ENCODE measurements around the gene BCAT1. TPM values are rescaled to one million over a fixed set of nuclear protein-coding genes. Genes with fewer than 3 reads are reported as not detected.

BCAT1 gene
- total RNA-seq, 1 donor from 2014 or later: 98.7 TPM

GRCh38 chr12:24772813-24773212, 176.1 kb downstream of the BCAT1 start:
- no peak for DNase-seq (ENCODE audit: low read depth)

- DNase-seq (ENCODE audit: low read depth): no peak
Measured at GRCh38 chr12:24770821-24771220, 178.1 kb downstream of the BCAT1 start.

- DNase-seq (ENCODE audit: low read depth): no peak
Measured at GRCh38 chr12:24770334-24770733, 178.6 kb downstream of the BCAT1 start.

- no peak for DNase-seq (ENCODE audit: low read depth)
Measured at GRCh38 chr12:24769682-24770081, 179.2 kb downstream of the BCAT1 start.

- no peak for DNase-seq (ENCODE audit: low read depth)
Measured at GRCh38 chr12:24768415-24768814, 180.5 kb downstream of the BCAT1 start.

- DNase-seq (ENCODE audit: low read depth): no peak
Measured at GRCh38 chr12:24767016-24767415, 181.9 kb downstream of the BCAT1 start.

- DNase-seq (ENCODE audit: low read depth): no peak
Measured at GRCh38 chr12:24764712-24765111, 184.2 kb downstream of the BCAT1 start.

- no peak for DNase-seq (ENCODE audit: low read depth)
Measured at GRCh38 chr12:24760606-24761378, 188.1 kb downstream of the BCAT1 start.

GRCh38 chr12:24760162-24760561, 188.7 kb downstream of the BCAT1 start:
- DNase-seq (ENCODE audit: low read depth): no peak

Other genes starting within 250 kb of the BCAT1 start
- gene DNAI7, start 246.1 kb upstream of the BCAT1 start, total RNA-seq: 0.19 TPM in 1 of 2 replicates, not detected in the other
- 62.6 and 70.6 TPM in 2 replicates for gene ETFRF1, start 246.1 kb upstream of the BCAT1 start, total RNA-seq

Measured in myocyte (in vitro differentiated cells).